Renal cortex interstitium (tissue), 11 donors: Measurements from ENCODE around the gene INPP5A. TPM values are rescaled to one million over a fixed set of nuclear protein-coding genes. Genes with fewer than 3 reads are reported as not detected.
"Not testable (repeated sequence)": the region's sequence is repeated elsewhere in the genome, so short reads cannot be mapped to it uniquely, and the experiment has no call there.

Experiments
- DNase-seq, 11 donors: peaks; one replicate each; pipeline ENCODE4 v3.0.0-alpha.2; 2013; ENCODE audit warnings: low read depth in 9 of 11, low spot score in 4 of 11; ENCODE audit errors: extremely low read depth in 1 of 11
- polyA plus RNA-seq, 3 donors: library from polyadenylated mRNA; unstranded; fragments of 120-200 nt; gene quantifications; one replicate each; pipeline ENCODE4 v1.2.1, GENCODE V29; 2013; ENCODE audit not compliant: insufficient read length in 3 of 3

INPP5A gene
- polyA plus RNA-seq, 3 donors: 30.7 to 33.1 (median 31.3) TPM

DNA sequence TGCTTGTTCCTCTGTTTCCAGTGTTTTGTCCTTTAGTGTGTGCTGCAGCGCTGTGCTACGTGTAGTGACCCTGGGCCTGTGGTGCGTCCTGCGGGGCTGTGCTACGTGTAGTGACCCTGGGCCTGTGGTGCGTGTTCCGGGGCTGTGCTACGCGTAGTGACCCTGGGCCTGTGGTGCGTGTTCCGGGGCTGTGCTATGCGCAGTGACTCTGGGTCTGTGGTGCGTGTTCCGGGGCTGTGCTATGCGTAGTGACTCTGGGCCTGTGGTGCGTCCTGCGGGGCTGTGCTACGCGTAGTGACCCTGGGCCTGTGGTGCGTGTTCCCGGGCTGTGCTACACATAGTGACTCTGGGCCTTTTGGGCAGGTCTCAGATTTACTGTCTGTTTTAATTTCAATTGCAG lies 60.1 kb downstream of the INPP5A start:
- no peak for DNase-seq

DNA sequence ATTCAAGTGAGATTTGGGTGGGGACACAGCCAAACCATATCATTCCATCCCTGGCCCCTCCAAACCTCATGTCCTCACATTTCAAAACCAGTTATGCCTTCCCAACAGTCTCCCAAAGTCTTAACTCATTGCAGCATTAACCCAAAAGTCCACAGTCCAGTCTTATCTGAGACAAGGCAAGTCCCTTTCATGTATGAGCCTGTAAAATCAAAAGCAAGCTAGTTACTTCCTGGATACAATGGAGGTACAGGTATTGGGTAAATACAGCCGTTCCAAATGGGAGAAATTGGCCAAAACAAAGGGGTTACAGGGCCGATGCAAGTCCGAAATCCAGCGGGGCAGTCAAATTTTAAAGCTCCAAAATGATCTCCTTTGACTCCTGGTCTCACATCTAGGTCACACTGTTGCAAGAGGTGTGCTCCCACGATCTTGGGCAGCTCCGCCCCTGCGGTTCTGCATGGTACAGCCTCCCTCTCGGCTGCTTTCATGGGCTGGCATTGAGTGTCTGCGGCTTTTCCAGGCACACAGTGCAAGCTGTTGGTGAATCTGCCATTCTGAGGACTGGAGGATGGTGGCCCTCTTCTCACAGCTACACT lies 61.5 kb downstream of the INPP5A start:
- not testable (repeated sequence) for DNase-seq

DNA sequence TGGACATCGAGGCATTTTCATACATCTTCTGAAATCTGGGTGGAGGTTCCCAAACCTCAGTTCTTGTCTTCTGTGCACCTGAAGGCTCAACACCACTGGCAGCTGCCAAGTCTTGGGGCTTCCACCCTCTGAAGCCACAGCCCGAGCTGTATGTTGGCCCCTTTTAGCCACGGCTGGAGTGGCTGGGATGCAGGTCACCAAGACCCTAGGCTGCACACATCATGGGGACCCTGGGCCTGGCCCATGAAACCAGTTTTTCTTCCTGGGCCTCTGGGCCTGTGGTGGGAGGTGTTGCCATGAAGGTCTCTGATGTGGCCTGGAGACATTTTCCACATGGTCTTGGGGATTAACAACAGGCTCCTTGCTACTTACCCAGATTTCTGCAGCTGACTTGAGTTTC lies 62.1 kb downstream of the INPP5A start:
- DNase-seq: no peak

DNA sequence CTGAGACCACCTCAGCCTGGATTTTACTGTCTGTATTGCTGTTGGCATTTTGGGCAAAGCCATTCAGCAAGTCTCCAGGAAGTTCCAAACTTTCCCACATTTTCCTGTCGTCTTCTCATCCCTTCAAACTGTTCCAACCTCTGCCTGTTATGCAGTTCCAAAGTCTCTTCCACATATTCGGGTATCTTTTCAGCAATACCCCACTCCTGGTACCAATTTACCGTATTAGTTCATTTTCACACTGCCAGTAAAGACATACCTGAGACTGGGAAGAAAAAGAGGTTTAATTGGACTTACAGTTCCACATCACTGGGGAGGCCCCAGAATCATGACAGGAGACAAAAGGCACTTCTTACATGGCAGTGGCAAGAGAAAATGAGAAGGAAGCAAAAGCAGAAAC lies 62.8 kb downstream of the INPP5A start:
- DNase-seq: no peak

DNA sequence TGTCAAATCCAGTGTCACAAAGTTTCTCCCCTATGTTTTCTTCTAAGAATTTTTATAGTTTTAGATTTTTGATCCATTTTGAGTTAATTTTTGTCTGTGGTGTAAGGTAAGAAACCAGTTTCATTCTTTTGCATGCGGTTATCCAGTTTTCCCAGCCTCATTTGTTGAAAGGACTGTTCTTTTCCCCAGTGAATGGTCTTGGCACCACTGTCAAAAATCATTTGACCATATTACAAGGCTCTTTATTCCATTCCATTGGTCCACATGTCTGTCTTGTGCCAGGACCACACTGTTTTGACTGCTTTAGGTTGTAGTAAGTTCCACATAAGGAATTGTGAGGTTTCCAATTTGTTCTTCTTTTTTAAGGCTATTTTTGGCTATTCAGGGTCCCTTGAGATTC lies 64.0 kb downstream of the INPP5A start:
- no peak for DNase-seq

DNA sequence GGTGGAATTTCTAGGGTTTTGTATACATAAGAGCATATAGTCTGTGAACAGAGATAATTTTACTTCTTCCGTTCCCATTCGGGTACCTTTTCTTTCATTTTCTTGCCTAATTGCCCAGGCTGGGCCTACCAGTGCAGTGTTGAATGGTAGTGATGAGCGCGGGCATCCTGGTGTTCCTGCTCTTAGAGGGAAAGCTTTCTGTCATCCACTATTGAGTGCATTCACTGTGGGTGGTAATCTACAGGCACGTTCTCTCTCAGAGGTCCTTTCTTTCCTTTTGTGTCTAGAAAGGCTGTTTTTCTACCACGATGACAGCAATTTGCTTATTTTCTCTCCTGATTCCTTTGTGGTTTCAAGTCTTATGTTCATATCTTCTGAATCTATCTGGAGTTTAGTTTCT lies 65.0 kb downstream of the INPP5A start:
- DNase-seq: no peak

DNA sequence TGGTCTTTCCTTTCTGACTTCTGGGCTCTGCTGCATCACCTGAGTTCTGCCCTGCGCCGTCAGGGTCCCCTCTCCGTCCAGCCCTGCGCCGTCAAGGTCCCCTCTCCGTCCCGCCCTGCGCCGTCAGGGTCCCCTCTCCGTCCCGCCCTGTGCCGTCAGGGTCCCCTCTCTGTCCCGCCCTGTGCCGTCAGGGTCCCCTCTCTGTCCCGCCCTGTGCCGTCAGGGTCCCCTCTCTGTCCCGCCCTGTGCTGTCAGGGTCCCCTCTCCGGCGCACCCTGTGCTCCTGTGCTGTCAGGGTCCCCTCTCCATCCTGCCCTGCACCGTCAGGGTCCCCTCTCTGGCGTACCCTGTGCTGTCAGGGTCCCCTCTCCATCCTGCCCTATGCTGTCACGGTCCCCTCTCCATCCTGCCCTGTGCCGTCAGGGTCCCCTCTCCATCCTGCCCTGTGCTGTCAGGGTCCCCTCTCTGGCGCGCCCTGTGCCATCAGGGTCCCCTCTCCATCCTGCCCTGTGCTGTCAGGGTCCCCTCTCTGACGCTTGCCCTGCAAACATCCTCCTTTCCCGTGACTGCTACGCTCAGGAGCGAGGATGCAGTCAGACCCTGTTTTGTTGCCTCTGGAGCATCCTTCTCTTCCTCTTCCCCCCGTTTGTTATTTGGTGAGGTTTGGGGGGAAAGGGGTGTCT lies 66.4 kb downstream of the INPP5A start:
- DNase-seq: no peak

DNA sequence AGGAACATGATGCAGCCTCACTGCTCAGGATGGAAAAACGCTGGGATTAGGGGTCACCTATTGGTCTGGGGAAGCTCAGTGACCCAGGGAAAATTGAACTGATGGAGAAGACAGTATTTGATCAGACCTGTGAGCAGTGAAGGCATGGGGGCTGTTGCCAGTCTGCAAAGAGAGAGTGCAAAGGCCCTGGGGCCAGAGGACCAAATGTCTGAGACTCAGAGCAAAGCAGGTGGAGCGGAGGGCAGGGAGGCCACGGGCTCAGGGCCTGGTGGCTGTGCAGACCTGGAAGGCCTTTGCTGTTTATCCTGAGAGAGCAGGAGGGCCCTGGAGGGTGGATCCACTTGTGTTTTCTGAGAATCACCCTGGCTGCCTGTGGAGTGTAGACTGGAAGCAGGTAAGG lies 67.1 kb downstream of the INPP5A start:
- DNase-seq: no peak

DNA sequence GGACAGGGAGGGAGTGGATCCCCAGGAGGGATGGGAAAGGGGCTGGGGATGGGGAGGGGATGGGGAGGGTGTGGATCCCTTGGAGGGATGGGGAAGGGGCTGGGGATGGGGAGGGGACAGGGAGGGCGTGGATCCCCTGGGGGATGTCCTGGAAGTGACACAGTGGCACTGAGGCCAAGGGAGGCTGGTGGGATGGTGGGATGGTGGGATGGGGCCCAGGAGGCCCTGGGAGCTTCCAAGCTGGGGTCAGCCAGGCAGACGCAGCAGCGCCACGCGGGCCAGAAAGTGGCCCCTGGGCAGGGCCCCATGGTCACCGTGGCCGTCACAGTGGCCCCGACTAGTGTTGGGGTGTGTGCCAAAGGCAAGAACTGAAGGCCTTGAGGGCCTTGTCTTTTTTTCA lies 67.8 kb downstream of the INPP5A start:
- no peak for DNase-seq

DNA sequence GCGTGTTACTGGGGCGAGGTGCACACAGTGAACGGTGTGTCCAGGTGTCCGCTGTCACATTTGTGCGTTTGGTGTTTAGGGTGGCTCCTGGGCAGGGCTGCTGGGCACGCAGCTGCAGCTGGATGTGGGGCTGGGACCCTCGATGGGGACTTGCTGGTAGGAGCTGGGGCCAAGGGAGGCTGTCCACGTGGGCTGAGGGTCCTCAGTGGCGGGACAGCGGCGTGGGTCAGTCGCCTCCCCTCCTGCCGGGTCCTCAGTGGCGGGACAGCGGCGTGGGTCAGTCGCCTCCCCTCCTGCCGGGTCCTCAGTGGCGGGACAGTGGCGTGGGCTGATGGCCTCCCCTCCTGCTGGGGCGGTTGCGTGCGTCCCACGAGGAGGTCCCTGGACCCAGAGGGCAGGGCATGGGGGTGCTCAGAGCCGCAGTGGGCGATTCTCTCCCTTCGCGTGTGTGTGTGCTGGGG lies 68.5 kb downstream of the INPP5A start:
- DNase-seq: no peak

DNA sequence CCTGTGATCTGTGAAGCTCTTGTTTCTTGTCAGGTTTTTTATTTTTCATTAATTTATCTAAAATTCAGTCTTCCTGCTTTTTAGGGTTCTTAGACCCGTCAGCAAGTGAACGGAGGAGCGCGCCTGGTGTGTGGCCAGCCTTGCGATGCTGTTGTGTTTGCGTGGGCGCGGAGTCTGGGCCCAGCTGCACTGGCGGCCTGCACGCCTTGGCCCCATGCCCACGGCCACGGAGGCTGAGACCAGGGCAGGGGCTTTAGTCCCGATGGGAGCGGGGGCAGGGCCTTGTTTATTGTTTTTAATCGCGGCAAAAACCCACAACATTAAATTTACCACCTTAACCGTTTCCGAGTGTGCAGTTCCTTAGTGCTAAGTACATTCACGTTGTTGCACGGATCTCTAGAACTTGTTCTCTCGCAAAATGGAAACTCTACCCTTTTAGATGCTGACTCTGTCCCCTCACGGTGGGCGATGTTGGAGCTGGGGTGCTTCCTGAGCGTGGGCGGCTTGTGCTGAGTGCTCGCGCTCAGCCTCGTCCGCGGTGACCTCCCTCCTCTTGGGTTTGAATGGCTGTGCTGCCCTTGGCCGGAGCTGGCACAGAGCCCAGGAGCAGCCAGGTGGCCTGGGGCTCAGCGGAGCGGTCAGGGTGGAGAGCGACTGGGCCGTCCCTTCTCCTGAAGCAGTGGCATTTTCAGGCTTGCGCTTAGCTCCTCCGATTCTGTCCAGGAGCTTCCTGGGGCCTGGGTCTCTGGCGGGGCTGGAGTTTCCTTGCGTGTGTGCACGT lies 69.1 kb downstream of the INPP5A start:
- peak in 1 of 11 donors; percentile 58 for DNase-seq

DNA sequence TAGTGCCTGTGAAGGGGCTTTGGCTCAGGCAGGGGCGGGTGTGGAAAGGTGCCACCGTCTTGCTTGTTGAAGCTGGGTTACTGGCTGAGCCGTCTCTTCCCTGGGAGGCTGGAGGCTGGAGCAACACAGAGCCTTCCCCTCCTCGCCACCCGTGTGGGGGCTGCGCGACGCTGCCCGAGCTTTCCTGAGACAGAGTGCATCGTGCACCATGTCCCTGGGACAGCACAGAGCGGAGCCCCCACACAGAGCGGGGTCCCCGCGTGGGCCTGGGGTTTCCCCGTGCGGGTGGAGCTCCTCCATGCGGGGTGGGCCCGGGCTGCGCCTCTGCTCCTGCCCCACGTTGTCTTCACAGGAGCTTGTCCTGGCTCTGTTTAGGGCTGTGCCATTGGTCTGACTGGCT lies 69.9 kb downstream of the INPP5A start:
- DNase-seq: no peak

DNA sequence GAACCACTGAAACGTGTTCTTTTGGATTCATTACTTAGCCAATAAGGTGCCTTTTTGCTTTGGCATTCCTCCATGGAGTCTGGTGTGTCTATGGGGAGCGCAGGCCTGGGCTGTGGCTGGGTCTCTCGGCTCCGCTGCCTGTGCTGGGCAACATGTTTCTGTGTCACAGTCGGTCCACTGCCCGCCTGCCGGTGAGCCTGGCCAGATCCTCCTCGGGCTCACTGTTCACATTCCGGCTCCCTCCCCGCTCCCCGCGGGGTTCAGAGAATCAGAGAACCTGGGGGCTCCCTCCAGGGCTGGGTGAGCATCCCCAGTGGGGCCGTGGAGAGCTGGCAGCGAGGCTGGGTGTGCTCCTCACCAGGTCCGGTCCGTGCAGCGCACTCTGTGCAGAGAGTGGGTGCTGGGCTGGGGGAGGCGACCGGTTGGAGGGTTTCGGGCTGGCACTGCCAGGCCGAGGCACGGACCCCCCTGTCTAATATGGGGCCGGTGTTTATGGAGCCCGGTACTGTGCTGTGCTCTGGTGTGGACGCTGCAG lies 70.4 kb downstream of the INPP5A start:
- DNase-seq: no peak

DNA sequence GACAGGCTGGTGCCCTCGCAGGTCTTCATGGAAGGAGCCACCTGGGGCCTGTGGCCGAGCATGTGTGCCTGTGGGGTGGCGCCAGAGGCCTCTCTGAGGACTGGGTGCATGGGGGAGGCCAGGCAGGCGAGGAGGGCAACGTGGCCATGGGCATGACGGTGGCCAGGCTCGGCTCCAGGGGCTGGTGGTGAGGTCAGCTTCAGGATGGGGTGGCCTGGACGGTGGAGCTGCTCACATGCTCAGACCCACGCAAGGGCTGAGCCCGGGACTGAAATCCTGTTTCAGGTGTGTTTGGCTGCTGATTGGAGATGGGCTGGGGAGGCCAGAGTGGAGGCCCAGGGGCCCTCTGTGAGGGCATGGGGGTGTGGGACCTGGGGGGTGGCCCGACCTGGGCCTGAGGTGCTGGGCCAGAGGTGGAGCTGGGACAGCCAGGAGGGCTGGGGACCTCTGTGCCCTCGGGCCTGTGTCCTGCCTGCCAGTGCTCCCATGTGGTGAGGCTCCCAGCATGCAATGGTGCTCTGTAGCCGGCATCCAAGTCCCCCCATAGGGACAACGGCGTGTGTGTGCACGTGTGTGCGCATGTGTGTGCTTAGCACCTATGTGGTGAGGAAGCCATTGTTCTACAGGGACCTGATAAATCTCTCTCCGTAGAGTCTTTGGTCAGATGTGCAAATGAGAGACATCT lies 71.1 kb downstream of the INPP5A start:
- DNase-seq: no peak

DNA sequence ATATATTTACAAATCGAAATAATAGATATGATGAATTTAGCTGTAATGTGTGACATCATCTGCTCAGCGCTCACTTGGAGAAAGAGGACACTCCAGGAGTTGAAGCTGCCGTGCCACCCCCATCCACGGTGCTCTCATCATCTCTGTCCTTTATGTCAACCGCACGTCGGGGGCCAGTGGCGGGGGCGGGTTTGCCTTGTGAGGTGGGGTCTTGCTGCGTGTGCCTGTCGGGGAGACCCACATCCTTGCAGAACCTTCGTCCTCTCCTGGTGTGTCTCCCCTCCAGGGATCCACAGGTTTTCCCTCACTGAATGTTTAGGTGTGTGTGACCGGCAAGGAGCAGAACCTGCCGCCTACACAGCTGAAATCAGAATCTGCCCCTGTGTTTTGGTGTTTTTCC lies 71.6 kb downstream of the INPP5A start:
- no peak for DNase-seq

DNA sequence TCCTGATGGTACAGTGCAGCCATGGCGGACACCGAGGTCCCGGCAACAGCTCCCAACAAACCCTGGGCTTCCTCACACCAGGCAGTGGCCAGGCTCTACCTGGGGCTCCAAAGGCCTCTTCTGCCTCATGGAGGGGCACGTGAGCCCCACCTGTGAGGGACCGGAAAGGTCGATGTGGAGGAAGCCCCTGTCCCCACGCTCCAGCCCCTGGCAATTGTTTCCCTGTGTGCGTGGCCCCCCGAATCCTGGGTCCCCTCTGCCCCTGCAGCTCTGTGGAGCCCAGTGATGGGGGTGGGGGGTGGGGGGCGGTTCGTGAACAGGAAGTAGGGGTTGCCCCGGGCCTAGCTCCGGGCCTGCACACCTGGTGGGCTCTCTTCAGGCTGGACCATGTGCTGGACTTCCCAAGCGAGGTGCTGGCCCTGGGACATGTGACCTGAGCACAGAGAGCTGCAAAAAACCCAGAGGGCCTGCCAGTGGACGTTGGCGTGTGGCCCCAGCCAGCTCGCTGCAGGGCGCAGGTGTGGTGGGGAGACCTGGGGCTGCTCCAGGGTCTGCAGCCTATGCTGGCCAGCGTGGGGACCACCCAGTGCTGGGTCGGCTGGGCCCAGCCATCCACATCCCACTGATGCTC lies 72.6 kb downstream of the INPP5A start:
- DNase-seq: no peak

DNA sequence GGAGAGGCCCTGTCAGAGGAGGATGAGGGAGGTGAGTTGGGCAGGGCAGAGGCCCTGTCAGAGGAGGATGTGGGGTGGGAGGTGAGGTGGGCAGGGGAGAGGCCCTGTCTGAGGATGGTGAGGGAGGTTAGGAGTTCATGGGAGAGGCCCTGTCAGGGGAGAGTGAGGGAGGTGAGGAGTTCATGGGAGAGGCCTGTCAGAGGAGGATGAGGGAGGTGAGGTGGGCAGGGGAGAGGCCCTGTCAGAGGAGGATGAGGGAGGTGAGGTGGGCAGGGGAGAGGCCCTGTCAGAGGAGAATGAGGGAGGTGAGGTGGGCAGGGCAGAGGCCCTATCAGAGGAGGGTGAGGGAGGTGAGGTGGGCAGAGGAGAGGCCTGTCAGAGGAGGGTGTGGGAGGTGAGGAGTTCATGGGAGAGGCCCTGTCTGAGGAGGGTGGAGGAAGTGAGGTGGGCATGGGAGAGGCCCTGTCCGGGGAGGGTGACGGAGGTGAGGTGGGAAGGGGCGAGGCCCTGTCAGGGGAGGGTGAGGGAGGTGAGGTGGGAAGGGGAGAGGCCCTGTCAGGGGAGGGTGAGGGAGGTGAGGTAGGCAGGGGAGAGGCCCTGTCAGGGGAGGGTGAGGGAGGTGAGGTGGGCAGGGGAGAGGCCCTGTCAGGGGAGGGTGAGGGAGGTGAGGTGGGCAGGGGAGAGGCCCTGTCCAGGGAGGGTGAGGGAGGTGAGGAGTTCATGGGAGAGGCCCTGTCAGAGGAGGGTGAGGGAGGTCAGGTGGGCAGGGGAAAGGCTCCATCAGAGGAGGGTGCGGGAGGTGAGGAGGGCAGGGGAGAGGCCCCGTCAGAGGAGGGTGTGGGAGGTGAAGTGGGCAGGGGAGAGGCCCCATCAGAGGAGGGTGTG lies 73.7 kb downstream of the INPP5A start:
- no peak for DNase-seq

DNA sequence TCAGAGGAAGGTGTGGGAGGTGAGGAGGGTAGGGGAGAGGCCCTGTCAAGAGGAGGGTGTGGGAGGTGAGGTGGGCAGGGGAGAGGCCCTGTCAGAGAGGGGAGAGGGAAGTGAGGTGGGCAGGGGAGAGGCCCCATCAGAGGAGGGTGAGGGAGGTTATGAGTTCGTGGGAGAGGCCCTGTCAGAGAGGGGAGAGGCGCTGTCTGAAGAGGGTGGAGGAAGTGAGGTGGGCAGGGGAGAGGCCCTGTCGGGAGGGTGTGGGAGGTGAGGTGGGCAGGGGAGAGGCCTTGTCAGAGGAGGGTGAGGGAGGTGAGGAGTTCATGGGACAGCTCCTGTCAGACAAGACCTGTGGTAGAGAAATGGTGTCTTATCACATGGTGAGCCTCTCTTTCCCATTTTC lies 74.4 kb downstream of the INPP5A start:
- DNase-seq: no peak
